ENCODE results near the gene PHYHD1. TPM values are rescaled to one million over a fixed set of nuclear protein-coding genes. Genes with fewer than 3 reads are reported as not detected.

The PHYHD1 gene
- total RNA-seq, 1 experiment from 2014 or later: 18.0 TPM

GRCh38 chr9:128885798-128886197 is 35.0 kb upstream of the PHYHD1 start:
- DNase-seq: no peak
- H4K20me1 ChIP-seq (ENCODE audit: control insufficient read depth, insufficient read depth, insufficient read length): no peaks in the 10 kb centered on the region
- no peak overlapping the region for H2BK20ac ChIP-seq (ENCODE audit: low read depth, low read length, poor library complexity, severe bottlenecking)
- no peak overlapping the region for H3T11ph ChIP-seq (ENCODE audit: low read length)
- peaks cover 40% of the 10 kb centered on the region; the same call in 1 of the 2 replicates for H3K79me2 ChIP-seq (ENCODE audit: insufficient read depth, low read length)
- H3K27ac ChIP-seq (ENCODE audit: insufficient read length, low read depth, low read length): no peak overlapping the region
- no peak overlapping the region for H4K8ac ChIP-seq (replicated peaks; ENCODE audit: insufficient read length, low read depth, low read length)
- no peak overlapping the region for H2AFZ ChIP-seq (ENCODE audit: low read length)
- no peak overlapping the region for H3K23ac ChIP-seq (ENCODE audit: insufficient read length, low read depth, low read length)
- H3K23me2 ChIP-seq (ENCODE audit: insufficient read length, low read depth, low read length, poor library complexity, severe bottlenecking): peaks cover 10% of the 10 kb centered on the region
- no peaks in the 10 kb centered on the region for H3K9me3 Mint-ChIP-seq
- no peak overlapping the region for H2BK120ac ChIP-seq (ENCODE audit: low read depth, low read length, poor library complexity, severe bottlenecking)
- H3K79me1 ChIP-seq (ENCODE audit: insufficient read depth, low read depth, low read length, poor library complexity, severe bottlenecking): peaks cover 4% of the 10 kb centered on the region
- no CpG with 5 or more reads among the region's 15 CpGs for WGBS (ENCODE audit: extremely low coverage, insufficient read length, low lambda C conversion rate)
- no peak overlapping the region for H3K9ac ChIP-seq (ENCODE audit: extremely low read depth, insufficient read length, low read length)
- no peak overlapping the region for H3K4ac ChIP-seq (ENCODE audit: low read depth, low read length)
- peaks cover 37 to 44% of the 10 kb centered on the region in 2 experiments for H3K4me1 Mint-ChIP-seq
- H4K91ac ChIP-seq (ENCODE audit: insufficient read length, low read depth, low read length): no peak overlapping the region
- H2BK15ac ChIP-seq (ENCODE audit: low read depth, low read length): no peak overlapping the region
- H3K4me3 Mint-ChIP-seq: no peak overlapping the region
- no peak for TF ChIP-seq CTCF (conservative IDR thresholded peaks at IDR 0.05)
- H3K36me3 Mint-ChIP-seq (ENCODE audit: insufficient read depth in 1 of 3, low read depth in 3 of 3): peaks cover 35 to 58% (median 38%) of the 10 kb centered on the region in 3 experiments
- no peaks in the 10 kb centered on the region for H3K9me3 ChIP-seq (ENCODE audit: control insufficient read depth, low read depth, low read length)
- H3K27me3 Mint-ChIP-seq (ENCODE audit: low read depth): peaks cover 2% of the 10 kb centered on the region; the same call in 1 of the 2 replicates
- peak overlapping the region in 2 of 3 experiments; percentile 78 to 85; a peak in 3 of 7 replicates for H3K27ac Mint-ChIP-seq
- H2BK5ac ChIP-seq (ENCODE audit: insufficient read length, low read length): no peak overlapping the region
- H3K4me1 ChIP-seq (ENCODE audit: insufficient read depth, low read length): peaks cover 12% of the 10 kb centered on the region; the same call in 1 of the 2 replicates
- H3K18ac ChIP-seq (ENCODE audit: insufficient read length, low read depth, low read length): no peak overlapping the region
- H3K4me2 ChIP-seq (ENCODE audit: insufficient read depth, insufficient read length, low read length): no peak overlapping the region
- H3K14ac ChIP-seq (ENCODE audit: insufficient read depth, low read length): no peak overlapping the region
- no peaks in the 10 kb centered on the region for H3K27me3 ChIP-seq (ENCODE audit: insufficient read depth, low read length)
- no peak overlapping the region for H4K5ac ChIP-seq (ENCODE audit: insufficient read length, low read depth, low read length)
- no peak overlapping the region for H2AK5ac ChIP-seq (ENCODE audit: insufficient read length, low read length)
- H2BK12ac ChIP-seq (ENCODE audit: insufficient read length, low read depth, low read length): no peak overlapping the region
- no peak overlapping the region for H3K56ac ChIP-seq (ENCODE audit: insufficient read length, low read depth, low read length)
